NCI-H1694 (cell line): ENCODE data around the gene RASL12.

Source experiments
- DNase-seq: peaks from one replicate; lab custom pipeline; 2025; lab: John Stamatoyannopoulos, UW

The RASL12 gene

GRCh38 chr15:65092911-65093792 lies 25.4 kb upstream of the RASL12 start:
- no peak for DNase-seq

DNA sequence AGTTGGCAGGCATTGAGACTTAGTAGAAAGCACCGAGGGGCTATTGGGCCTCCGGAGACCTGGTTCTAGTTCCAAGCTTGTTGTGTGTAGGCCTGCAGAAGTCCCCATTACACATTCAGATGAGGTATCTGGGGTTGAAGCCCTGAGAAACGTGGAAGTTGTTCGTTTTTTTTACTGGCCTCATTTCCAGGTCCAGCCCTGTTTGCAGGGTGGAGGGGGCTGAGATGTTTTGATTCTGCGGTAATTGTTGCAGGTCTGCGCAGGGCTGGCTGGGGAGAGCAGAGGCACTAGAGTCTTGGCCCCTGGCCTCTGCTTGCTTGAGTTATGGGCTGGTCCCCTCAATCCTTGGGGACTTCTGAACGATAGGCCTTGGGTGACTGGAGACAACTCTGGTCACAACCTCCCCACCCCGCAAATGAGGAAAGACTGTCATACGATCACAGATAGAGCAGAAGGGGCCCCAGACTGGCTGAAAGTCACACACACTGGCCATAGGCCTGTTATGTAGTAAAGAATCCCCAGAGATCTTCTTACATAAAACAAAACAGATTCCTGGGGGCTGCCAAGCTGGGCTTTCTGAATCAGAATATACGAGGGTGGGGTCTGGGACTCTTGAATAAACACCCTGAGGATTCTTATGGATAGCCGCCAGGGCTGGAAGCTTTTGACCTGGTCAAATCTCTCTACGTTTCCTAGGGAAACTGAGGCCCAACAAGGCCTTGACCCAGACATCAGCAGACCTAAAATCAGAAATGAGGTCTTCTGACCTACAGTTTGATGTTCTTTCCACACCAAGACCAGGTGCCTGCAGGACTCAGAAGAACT lies 24.4 kb upstream of the RASL12 start:
- DNase-seq = no peak

DNA sequence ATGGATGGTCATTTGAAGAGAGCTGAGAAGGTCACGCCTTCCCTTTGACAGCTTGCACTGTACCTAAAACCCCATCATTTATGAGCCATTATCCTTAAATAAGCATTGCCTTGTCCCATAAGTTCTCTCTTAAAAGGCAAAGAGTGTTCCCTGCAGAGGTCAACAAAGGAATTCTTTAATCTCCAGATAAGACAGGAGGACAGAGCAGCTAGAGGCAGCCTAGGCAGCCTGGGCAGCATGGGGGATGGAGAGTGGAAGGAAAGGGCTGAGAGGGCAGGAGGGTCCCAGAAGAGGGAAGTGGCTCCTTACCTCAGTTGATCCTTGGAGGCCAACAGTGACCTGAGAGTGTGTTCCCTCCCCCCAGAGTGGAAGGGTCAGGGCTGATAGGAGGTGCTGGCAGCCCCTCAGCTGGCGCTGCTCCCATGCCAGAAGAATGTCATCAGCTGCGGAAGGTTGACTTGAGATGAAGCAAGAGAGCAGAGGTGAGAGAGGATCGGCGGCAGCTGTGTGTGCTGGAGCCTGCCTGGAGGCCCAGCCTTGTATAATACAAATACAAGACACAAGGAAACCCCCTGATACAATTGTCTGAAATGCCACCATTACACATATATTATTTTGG lies 21.5 kb upstream of the RASL12 start:
- no peak for DNase-seq

DNA sequence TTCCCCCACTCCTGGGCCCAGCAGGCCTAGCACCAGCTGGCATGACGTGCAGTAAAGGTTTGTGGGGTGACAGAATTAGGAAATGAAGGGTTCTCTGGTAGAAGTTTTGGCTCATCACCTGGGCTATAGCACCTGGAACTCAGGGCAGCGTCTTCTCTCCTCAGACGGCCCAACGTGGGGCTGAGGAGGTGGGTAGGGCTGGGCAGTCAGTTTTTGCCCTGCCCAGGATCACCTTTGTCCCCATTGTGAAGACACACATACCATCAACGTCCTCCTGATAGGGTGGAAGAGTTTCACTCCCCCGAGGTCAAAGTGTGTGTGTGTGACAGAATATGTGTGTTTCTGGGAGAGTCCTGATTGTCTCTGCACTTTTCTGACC lies 20.8 kb upstream of the RASL12 start:
- DNase-seq = no peak

GRCh38 chr15:65087873-65088642 lies 20.3 kb upstream of the RASL12 start:
- no peak for DNase-seq

- DNase-seq = no peak
Observed at GRCh38 chr15:65087411-65087810, 19.6 kb upstream of the RASL12 start.

DNA sequence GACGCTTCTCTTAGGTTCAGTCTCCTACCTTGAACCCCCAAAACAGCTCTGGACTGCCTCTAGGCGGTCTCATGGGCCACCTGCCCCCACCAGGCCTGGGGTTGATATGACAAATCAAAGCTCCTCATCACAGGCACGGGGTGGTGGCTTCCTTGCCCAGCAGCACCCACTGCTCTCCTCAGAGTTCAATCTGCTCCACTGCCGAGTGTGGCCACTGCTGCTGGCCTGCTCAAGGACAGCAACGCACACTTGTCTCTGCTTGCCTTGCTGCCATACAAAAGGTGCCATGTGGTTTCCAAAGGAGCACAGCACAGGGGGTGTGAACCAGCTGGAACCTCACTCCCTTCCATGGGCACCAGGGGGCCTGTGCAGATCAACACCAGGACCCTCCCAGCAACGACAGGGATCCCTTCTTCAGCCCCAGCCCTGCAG lies 18.9 kb upstream of the RASL12 start:
- peak; percentile 1 for DNase-seq

DNA sequence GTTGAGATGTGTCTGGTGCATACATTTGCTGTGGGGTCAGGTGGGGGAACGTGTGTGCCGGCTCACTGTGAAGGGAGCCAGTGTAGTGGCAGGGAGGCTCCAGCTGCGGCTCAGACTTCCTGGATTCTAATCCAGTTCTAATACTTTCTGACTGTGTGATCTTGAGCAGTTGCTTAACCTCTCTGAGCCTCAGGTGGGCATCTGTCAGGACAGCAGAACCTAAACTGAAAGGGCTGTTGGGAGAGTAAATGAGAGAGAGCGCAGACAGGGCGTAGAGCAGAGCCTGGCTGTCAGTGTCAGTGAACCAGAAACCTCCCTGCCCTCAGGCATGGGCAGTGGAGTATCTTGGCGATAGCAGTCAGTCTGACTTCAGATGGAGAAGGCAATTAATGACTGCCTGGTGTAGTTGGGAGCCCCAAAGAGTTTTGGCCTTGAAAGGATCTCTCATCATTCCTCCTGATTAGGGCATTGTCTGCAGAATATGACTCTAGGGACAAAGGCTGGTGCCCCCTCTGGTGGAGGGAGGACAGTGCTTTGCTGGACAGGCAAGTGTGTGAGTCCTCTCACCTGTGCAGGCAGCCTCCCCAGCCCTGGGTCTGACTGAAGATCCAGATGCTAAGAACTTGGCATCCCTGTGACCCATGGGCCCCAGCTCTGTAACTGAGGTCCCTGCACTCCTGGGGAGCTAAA lies 18.3 kb upstream of the RASL12 start:
- no peak for DNase-seq

DNA sequence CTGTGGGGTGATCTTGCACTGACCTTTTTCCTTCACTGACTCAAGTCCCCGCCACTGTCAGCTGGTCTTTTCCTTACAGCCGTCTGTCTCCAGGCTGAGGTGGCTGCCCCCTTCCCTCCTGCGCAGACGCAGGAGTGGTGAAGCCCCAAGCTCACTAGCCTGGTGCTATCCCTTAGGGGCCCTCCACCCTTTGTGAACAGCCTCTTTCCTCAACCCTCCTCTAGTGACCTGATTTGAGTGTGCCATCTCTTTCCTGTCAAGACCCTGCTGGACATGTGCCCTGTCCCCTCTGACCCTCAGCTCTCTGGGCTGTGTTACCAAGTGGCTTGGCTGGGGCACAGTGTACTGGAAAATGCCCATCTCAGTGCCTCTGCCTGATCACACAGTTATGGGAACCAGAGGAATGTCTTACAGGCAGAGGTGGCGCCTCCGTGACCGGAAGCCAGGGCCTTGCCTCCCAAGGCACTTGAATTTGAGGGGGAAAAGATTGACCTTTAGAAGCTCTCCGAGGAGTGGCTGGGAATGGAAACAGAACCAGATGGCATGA lies 17.5 kb upstream of the RASL12 start:
- no peak for DNase-seq

GRCh38 chr15:65084500-65085206 lies 16.9 kb upstream of the RASL12 start:
- DNase-seq = no peak

DNA sequence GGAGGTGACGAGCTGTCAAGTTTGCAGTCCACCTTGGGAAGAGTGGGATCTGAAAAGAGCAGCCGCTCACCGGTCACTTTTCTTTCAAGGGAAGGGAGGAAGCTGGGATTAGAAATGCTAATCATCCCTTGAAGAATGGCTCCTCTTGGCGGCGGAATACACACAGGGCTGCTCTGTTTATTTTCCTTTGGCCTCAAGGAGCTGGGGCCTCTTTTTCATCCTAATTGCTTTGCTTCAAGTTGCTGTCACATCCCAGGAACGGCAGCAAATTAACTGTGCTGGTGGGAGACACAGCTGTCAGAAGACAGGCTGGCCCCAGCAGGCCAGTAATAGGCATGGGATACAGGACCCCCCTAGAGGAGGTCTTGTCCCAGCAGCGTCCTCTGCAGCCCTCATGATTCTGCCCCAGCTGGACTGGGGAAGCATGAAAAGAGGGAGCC lies 15.5 kb upstream of the RASL12 start:
- DNase-seq = no peak

GRCh38 chr15:65082303-65082953 lies 14.6 kb upstream of the RASL12 start:
- DNase-seq = no peak

DNA sequence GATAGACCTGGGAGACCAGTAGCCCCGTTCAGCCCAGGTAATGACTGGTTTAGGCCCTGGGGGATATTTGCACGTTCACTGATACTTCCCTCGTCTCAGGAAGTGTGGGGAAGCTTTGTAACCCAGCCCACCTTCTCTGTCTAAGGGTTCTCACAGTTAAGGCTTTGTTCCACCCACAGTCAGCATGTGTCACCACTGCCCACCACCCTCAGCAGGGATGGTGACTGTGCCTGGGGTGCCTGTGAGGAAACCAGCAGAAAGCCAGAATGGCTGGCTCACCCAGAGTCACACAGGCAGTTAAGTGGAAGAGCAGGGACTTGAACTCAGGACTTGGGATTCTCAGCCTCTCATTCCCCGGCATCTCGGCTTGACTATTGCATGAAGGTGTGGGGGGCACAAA lies 14.0 kb upstream of the RASL12 start:
- no peak for DNase-seq

GRCh38 chr15:65081270-65081669 lies 13.5 kb upstream of the RASL12 start:
- DNase-seq = no peak

DNA sequence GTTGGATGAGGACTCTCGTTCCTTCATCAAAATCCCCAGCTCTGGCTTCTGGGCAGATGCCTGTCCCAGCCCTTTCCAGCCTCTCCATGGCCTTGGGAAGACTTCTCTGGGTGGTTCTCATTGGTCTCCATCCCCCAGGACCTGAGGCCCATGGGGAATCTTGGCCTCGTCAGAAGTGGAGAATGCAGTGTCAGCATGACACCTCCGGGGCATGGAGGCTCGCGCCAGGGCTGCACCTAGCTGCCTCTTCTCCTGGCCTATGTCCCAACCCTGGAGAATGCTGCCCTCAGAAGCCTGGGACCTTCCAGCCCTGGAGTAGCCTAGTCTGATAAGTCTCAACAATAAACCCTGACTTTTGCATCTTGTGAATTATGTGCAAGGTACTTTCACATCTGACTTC lies 11.8 kb upstream of the RASL12 start:
- DNase-seq = no peak

DNA sequence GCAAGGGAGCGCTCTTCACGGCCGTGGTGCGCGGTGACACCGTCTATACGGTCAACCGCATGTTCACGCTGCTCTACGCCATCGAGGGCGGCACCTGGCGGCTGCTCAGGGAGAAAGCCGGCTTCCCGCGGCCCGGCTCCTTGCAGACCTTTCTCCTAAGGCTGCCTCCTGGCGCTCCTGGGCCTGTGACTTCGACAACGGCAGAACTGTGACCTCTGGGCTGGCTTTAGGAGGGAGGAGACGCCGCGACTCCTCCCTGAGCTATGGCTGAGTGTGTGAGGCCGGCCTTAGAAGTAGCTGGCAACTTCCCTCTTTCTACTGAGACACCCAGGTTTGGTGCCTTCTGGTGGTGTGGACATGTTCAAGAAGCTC lies 10.2 kb upstream of the RASL12 start:
- no peak for DNase-seq

DNA sequence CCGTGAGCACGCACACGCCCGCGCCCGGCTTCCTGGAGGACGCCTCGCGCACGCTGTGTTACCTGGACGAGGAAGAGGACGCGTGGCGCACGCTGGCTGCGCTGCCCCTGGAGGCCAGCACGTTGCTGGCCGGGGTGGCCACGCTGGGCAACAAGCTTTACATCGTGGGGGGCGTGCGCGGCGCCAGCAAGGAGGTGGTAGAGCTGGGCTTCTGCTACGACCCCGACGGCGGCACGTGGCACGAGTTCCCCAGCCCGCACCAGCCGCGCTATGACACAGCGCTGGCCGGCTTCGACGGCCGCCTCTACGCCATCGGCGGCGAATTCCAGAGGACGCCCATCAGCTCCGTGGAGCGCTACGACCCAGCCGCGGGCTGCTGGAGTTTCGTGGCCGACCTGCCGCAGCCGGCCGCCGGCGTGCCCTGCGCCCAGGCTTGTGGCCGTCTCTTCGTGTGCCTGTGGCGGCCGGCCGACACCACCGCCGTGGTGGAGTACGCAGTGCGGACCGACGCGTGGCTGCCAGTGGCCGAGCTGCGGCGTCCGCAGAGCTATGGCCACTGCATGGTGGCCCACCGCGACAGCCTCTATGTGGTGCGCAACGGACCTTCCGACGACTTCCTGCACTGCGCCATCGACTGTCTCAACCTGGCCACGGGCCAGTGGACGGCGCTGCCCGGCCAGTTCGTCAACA lies 9.6 kb upstream of the RASL12 start:
- no peak for DNase-seq

DNA sequence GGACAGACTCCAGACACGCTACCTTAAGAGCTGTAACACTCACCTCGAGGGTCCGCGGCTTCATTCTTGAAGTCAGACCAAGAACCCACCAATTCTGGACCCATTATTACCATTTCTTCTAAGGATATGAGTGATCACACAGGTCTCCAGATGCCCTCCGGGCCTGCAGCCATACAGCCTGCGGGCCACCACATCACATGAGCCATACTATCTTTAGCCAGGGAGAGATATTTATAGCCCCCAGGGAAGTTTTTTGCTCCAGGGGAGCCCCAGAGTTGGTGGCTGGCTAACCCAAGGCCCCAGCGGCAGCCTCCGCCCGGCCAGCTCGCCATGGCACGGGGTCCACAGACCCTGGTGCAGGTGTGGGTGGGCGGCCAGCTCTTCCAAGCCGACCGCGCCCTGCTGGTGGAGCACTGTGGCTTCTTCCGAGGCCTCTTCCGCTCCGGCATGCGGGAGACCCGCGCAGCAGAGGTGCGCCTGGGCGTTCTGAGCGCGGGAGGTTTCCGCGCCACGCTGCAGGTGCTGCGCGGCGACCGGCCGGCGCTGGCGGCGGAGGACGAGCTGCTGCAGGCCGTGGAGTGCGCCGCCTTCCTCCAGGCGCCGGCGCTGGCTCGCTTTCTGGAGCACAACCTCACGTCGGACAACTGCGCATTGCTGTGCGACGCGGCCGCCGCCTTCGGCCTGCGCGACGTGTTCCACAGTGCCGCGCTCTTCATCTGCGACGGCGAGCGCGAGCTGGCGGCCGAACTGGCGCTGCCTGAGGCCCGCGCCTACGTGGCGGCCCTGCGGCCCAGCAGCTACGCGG lies 8.9 kb upstream of the RASL12 start, which contains the start of gene KBTBD13:
Gene KBTBD13, plus strand, starts transcription at position 261 of the 805 bp plus-strand sequence. Its CDS starts 70 bp downstream, at position 331.
- DNase-seq = no peak
